Coronary artery (tissue), 2 donors: ENCODE results near the gene SLC52A1.
"Not testable (repeated sequence)": the region's sequence is repeated elsewhere in the genome, so short reads cannot be mapped to it uniquely, and the experiment has no call there.

Experiments used
- DNase-seq: peaks from one replicate; pipeline ENCODE4 v3.0.0-alpha.2; 2017; ENCODE audit warnings: low spot score
- H3K27ac ChIP-seq, 2 donors: fragments of 200-600 bp; sonication (generic); one replicate each; pipeline ENCODE4 v1.5.1; 2016 to 2019
- H3K4me3 ChIP-seq: fragments of 200-600 bp; sonication (generic); 2 replicates; pipeline ENCODE4 v1.5.1; 2016; ENCODE audit warnings: mild to moderate bottlenecking, moderate library complexity
- TF ChIP-seq, protein P1 (sequence below): fragments of 200-600 bp; sonication (generic); IDR thresholded peaks from one replicate; pipeline ENCODE4 v1.5.1; 2019; ENCODE audit warnings: antibody characterized with exemption

The SLC52A1 gene

DNA sequence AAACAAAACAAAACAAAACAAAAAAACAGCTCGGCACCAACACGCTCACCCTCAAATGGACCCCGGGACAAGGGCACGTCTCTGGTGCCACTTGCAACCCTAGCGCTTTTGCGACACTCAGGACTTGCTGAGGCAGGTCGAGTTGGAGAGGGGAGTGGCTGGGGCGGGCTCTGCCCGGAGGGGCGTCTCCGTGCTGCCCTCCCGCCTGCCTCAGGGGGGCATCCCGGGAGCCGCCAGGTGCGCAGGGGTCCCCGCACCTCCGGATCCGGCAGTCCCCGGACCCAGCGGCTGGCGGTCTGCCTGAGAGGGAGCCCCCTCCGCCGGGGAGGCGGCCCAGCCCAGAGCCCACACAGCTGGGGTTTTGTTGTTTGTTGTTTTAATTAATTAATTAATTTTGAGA is at the start of gene SLC52A1:
TSS of gene SLC52A1 (minus strand) at position 112 of the 400 bp plus-strand sequence. CDS start 820 bp downstream, outside the sequence.
- no peak for DNase-seq
- H3K4me3 ChIP-seq: peak within 1 kb of the TSS; percentile 17
- TF ChIP-seq, protein P1, sequence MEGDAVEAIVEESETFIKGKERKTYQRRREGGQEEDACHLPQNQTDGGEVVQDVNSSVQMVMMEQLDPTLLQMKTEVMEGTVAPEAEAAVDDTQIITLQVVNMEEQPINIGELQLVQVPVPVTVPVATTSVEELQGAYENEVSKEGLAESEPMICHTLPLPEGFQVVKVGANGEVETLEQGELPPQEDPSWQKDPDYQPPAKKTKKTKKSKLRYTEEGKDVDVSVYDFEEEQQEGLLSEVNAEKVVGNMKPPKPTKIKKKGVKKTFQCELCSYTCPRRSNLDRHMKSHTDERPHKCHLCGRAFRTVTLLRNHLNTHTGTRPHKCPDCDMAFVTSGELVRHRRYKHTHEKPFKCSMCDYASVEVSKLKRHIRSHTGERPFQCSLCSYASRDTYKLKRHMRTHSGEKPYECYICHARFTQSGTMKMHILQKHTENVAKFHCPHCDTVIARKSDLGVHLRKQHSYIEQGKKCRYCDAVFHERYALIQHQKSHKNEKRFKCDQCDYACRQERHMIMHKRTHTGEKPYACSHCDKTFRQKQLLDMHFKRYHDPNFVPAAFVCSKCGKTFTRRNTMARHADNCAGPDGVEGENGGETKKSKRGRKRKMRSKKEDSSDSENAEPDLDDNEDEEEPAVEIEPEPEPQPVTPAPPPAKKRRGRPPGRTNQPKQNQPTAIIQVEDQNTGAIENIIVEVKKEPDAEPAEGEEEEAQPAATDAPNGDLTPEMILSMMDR: no peak
- no peak within 1 kb of the TSS for H3K27ac ChIP-seq

DNA sequence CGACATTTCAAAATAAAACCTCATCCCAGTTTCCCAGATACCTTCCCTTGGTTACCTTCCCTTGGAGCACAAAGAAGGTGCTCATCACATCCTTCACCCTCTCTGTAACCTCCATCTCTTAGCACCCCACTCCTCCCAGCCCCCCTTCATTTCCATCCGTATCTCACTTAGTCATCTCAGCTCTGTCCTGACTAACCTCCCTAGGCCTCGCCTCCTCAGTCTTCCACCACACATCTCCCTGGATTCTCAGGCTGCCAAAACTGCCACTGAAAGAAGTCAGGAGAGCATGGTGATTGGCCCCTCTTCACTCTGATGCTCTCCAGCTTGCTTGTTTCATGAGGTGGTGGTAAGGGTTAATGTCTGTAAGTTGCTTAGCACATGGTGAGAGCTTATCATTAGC is 45.4 kb upstream of the SLC52A1 start:
- Histone ChIP-seq H3K27ac (no peak overlapping the region), H3K4me3 (no peak overlapping the region)
- TF ChIP-seq, protein P1: no peak
- DNase-seq: no peak

DNA sequence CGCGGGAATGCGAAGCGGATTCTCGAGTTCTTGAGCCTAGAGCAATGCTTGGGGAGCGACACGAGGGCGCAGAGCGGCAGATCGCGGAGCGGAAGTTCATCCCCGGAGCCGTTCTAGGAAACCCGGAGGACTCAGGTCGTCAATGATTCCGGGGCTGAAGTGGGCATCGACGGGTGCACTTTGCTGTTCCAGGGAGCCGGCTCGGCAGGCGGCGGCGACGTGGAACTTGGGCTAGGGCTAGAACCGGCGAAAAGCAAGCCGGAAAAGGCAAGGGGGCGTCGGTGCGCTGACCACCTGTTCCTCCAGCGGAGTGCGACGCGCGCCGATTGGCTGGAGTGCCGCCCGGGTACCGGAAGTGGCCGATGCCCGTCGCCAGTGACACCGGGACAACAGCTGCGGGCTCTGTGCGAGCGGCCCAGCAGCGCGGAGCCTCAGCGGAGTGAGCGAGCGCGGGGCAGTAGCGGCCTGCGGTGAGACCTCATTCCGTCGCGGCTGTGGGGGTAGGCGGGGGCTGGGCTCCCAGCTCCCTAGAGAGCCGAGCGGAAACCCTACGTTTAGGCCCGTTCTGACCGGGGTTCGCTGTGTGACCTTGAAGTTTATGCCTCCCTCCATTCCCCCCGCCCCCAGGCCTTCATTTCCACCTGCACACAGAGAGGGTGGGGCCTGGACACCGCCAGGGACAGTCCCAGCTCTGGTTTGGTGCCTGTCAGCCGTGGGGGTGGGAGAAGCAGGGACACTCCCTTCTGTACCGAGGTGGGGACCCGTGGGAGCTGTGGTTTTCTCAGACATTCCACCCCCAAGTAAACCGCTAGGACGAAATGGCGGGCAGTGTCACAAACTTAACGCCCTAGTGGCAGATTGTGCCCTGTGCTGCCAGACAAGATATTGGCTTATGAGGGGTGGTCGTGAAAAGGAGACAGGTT is 43.1 kb upstream of the SLC52A1 start, which contains the start of gene ZFP3:
TSS of gene ZFP3 (plus strand) at position 362 of the 923 bp plus-strand sequence. CDS start 13,038 bp downstream, outside the sequence.
- TF ChIP-seq, protein P1: no peak
- peak; percentile 89 for DNase-seq

DNA sequence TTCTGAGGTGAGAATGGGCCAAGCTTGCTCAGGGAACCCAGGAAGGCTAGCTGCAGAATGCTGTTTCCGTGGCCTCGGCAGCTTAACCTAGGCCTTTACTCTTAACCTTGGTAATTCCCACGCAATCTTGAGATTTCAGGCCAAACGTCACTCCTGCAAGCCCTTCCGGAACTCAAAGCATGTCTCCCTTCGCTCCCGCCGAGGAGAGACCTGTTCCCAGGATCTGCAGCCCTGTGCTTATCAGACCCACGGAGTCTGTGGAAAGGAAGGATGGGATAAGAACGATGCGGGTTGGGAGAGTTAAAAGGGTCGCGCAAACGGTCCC is 42.5 kb upstream of the SLC52A1 start:
- Histone ChIP-seq H3K27ac (peak overlapping the region; percentile 58 to 87), H3K4me3 (peak overlapping the region; percentile 93)
- TF ChIP-seq, protein P1: no peak
- DNase-seq: no peak

More for the DNA sequence above, 43.1 kb upstream of the SLC52A1 start, which contains the start of gene ZFP3:
- peak within 1 kb of the TSS; percentile 58 to 87 for H3K27ac ChIP-seq
- peak within 1 kb of the TSS; percentile 93 for H3K4me3 ChIP-seq

DNA sequence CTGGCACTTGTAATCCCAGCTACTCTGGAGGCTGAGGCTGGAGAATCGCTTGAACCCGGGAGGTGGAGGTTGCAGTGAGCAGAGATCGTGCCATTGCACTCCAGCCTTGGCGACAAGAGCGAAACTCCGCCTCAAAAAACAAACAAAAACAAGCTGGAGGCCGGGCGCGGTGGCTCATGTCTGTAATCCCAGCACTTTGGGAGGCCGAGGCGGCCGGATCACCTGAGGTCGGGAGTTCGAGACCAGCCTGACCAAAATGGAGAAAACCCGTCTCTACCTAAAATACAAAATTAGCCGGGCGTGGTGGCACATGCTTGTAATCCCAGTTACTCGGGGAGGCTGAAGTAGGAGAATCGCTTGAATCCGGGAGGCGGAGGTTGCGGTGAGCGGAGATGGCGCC is 42.0 kb upstream of the SLC52A1 start:
- H3K4me3 ChIP-seq: peak overlapping the region; percentile 93
- DNase-seq: not testable (repeated sequence)
- H3K27ac ChIP-seq: peak overlapping the region in 1 of 2 donors; percentile 87

DNA sequence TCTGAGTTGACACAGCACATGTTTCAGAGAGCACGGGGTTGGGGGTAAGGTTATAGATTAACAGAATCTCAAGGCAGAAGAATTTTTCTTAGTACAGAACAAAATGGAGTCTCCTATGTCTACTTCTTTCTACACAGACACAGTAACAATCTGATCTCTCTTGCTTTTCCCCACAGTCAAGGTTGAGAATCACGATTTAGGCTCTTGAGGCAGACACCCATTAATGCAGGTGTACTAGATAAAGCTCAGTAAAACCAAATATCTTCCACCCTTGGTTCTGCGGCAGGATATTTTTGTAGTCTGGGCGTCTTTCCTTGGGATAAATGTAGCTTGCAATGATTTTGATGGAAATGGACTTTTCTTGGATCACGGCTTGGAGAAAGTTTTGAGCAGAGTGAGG is 40.2 kb upstream of the SLC52A1 start:
- H3K4me3 ChIP-seq, H3K27ac ChIP-seq, DNase-seq: not testable (repeated sequence)

DNA sequence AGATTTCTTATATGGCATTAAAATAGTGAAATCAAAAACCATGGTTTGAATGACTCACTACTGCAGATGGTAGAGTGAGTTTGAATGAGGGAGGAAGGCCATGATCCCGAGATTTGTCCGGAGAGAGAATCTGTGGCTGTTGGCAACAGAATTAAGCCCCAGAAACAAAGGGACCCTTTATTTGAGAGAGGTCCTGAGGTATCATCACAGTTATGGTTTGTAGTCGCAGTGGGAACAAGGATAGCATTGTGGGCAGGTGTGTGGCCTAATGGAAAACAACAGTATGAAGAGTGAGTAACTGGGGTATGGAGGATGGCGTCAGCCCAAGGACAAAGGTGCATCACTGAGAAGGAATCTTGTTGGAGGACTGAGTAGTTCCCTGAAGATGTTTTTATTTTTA is 34.5 kb upstream of the SLC52A1 start:
- Histone ChIP-seq H3K4me3 (no peak overlapping the region), H3K27ac (no peak overlapping the region)
- no peak for DNase-seq
- TF ChIP-seq, protein P1: no peak

DNA sequence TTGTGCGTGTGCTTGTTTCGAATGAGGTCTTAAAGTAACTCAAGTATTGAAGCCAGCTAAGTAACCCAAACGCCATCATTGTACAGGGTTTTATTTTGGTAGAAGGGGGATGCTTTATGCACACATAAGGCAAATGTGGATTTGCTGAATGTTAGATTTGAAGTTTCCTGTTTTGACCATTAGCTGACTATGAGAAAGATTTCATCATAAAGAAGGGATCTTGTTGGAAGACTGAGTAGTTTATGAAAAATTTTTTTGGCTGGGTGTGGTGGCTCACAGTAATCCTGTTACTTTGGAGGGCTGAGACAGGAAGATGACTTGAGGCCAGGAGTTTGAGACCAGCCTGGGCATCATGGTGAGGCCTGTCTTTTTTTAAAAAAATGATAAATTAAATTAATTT is 33.0 kb upstream of the SLC52A1 start:
- DNase-seq: no peak
- Histone ChIP-seq H3K4me3 (no peak overlapping the region), H3K27ac (no peak overlapping the region)
- TF ChIP-seq, protein P1: no peak
